ENCODE data around the gene CFAP74.

- TF ChIP-seq CTCF (IDR thresholded peaks at IDR 0.05) (no peak), POLR2A (IDR thresholded peaks at IDR 0.05) (no peak)
These were observed 49.2 kb upstream of the CFAP74 start for GRCh38 chr1:2052756-2053155.

Measured in testis (tissue), 2 donors.